ENCODE results near the gene CBX4. TPM values are rescaled to one million over a fixed set of nuclear protein-coding genes. Genes with fewer than 3 reads are reported as not detected.

CBX4 gene
- total and polyA plus RNA-seq, 2 of the 13 experiments (the other 11 are each of a cell fraction or from before 2014, with no cell fraction given) = 25.8 to 50.8 TPM

DNA sequence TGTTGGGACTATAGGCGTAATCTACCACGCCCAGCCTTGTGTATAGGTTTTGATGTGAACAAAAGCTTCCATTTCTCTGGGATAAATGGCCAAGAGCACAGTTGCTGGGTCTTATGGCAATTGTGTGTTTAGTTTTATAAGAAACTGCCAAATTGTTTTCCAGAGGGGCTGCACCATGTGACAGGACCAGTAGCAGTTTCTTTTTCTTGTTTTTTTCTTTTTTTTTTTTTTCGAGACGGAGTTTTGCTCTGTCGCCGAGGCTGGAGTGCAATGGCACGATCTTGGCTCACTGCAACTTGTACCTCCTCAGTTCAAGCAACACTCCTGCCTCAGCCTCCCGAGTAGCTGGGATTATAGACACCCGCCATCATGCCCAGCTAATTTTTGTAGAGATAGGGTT, 34.3 kb upstream of the CBX4 start:
- WGBS (ENCODE audit: low lambda C conversion rate) = 71% methylated on average over 9 of the region's 9 CpGs
- H3K4me3 ChIP-seq (replicated peaks in 1 of 3; ENCODE audit: insufficient read depth in 1 of 3, low read depth in 2 of 3, low read length in 3 of 3) = no peak overlapping the region
- no peaks in the 10 kb centered on the region for H4K20me1 ChIP-seq (ENCODE audit: insufficient read depth, low read length)
- intact Hi-C loops (cut with micrococcal nuclease; ENCODE audit: unreplicated experiment) = no loop called here
- ATAC-seq (no peak), DNase-seq (ENCODE audit: low spot score) (no peak), FAIRE-seq (no peak)
- in situ Hi-C loops (cut with HindIII; ENCODE audit: extremely low pct_ligation_motif_present, low pct_unique_long_range_greater_than_20kb) = no loop called here
- no peak for TF ChIP-seq KDM2A (CRISPR knock-in tag; IDR thresholded peaks at IDR 0.05; ENCODE audit: borderline replicate concordance, low read depth)
- TF ChIP-seq, protein P1, sequence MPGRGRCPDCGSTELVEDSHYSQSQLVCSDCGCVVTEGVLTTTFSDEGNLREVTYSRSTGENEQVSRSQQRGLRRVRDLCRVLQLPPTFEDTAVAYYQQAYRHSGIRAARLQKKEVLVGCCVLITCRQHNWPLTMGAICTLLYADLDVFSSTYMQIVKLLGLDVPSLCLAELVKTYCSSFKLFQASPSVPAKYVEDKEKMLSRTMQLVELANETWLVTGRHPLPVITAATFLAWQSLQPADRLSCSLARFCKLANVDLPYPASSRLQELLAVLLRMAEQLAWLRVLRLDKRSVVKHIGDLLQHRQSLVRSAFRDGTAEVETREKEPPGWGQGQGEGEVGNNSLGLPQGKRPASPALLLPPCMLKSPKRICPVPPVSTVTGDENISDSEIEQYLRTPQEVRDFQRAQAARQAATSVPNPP (CRISPR knock-in tag; IDR thresholded peaks at IDR 0.05) = no peak
- TF ChIP-seq, protein P2, sequence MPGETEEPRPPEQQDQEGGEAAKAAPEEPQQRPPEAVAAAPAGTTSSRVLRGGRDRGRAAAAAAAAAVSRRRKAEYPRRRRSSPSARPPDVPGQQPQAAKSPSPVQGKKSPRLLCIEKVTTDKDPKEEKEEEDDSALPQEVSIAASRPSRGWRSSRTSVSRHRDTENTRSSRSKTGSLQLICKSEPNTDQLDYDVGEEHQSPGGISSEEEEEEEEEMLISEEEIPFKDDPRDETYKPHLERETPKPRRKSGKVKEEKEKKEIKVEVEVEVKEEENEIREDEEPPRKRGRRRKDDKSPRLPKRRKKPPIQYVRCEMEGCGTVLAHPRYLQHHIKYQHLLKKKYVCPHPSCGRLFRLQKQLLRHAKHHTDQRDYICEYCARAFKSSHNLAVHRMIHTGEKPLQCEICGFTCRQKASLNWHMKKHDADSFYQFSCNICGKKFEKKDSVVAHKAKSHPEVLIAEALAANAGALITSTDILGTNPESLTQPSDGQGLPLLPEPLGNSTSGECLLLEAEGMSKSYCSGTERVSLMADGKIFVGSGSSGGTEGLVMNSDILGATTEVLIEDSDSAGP (CRISPR knock-in tag; IDR thresholded peaks at IDR 0.05; ENCODE audit: borderline replicate concordance) = no peak
- TF ChIP-seq RBAK (CRISPR knock-in tag; IDR thresholded peaks at IDR 0.05) = no peak
- TF ChIP-seq, protein P3, sequence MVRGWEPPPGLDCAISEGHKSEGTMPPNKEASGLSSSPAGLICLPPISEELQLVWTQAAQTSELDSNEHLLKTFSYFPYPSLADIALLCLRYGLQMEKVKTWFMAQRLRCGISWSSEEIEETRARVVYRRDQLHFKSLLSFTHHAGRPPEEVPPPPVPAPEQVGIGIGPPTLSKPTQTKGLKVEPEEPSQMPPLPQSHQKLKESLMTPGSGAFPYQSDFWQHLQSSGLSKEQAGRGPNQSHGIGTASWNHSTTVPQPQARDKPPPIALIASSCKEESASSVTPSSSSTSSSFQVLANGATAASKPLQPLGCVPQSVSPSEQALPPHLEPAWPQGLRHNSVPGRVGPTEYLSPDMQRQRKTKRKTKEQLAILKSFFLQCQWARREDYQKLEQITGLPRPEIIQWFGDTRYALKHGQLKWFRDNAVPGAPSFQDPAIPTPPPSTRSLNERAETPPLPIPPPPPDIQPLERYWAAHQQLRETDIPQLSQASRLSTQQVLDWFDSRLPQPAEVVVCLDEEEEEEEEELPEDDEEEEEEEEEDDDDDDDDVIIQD (CRISPR knock-in tag; IDR thresholded peaks at IDR 0.05; ENCODE audit: low read depth) = no peak
- no peak for TF ChIP-seq GTF3A (CRISPR knock-in tag; conservative IDR thresholded peaks at IDR 0.05)
- no peak for TF ChIP-seq ZSCAN22 (CRISPR knock-in tag; IDR thresholded peaks at IDR 0.05)
- no peak for TF ChIP-seq ZNF616 (CRISPR knock-in tag; IDR thresholded peaks at IDR 0.05; ENCODE audit: low read depth)
- TF ChIP-seq, protein P4, sequence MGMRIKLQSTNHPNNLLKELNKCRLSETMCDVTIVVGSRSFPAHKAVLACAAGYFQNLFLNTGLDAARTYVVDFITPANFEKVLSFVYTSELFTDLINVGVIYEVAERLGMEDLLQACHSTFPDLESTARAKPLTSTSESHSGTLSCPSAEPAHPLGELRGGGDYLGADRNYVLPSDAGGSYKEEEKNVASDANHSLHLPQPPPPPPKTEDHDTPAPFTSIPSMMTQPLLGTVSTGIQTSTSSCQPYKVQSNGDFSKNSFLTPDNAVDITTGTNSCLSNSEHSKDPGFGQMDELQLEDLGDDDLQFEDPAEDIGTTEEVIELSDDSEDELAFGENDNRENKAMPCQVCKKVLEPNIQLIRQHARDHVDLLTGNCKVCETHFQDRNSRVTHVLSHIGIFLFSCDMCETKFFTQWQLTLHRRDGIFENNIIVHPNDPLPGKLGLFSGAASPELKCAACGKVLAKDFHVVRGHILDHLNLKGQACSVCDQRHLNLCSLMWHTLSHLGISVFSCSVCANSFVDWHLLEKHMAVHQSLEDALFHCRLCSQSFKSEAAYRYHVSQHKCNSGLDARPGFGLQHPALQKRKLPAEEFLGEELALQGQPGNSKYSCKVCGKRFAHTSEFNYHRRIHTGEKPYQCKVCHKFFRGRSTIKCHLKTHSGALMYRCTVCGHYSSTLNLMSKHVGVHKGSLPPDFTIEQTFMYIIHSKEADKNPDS (CRISPR knock-in tag; IDR thresholded peaks at IDR 0.05) = no peak
- no peak for TF ChIP-seq NCOA5 (CRISPR knock-in tag; IDR thresholded peaks at IDR 0.05)
- TF ChIP-seq, protein P5, sequence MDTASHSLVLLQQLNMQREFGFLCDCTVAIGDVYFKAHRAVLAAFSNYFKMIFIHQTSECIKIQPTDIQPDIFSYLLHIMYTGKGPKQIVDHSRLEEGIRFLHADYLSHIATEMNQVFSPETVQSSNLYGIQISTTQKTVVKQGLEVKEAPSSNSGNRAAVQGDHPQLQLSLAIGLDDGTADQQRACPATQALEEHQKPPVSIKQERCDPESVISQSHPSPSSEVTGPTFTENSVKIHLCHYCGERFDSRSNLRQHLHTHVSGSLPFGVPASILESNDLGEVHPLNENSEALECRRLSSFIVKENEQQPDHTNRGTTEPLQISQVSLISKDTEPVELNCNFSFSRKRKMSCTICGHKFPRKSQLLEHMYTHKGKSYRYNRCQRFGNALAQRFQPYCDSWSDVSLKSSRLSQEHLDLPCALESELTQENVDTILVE (CRISPR knock-in tag; IDR thresholded peaks at IDR 0.05) = no peak
- H3K9me3 ChIP-seq (ENCODE audit: low read length) = no peaks in the 10 kb centered on the region
- no peaks in the 10 kb centered on the region for H3K36me3 ChIP-seq (replicated peaks in 1 of 2; ENCODE audit: control insufficient read depth in 1 of 2, insufficient read depth in 2 of 2, low read length in 2 of 2)
- H2AFZ ChIP-seq (ENCODE audit: low read length) = no peak overlapping the region
- no peak overlapping the region for H3K4me2 ChIP-seq (ENCODE audit: low read depth, low read length)
- BruUV-seq (replicated peaks) = no TSS peak
- H3K27ac ChIP-seq (ENCODE audit: extremely low read length, insufficient read depth, low read length) = no peak overlapping the region
- H3K4me1 ChIP-seq (ENCODE audit: insufficient read depth, low read length) = no peaks in the 10 kb centered on the region
- no peak overlapping the region for H3K9ac ChIP-seq (ENCODE audit: insufficient read depth, low read depth, low read length)
- H3K79me2 ChIP-seq (ENCODE audit: insufficient read depth, low read length) = no peaks in the 10 kb centered on the region
- ChIA-PET CTCF (ENCODE audit: low intra/inter-chr PET ratio, low total read pairs) (no interaction called here), POLR2A (no interaction called here)
- peaks cover 13 to 61% of the 10 kb centered on the region in 2 experiments for H3K27me3 ChIP-seq (ENCODE audit: control insufficient read depth in 1 of 2, insufficient read depth in 2 of 2, low read length in 2 of 2)
